Liver (tissue), 9 donors: ENCODE results near the gene WTIP. TPM values are rescaled to one million over a fixed set of nuclear protein-coding genes. Genes with fewer than 3 reads are reported as not detected.

Experiments
- DNase-seq: peaks from one replicate; pipeline ENCODE4 v3.0.0-alpha.2; 2017; ENCODE audit warnings: low spot score
- H3K27ac ChIP-seq, 2 donors: one replicate each; pipeline ENCODE4 v1.7.0; 2013; ENCODE audit warnings: inconsistent platforms in 2 of 2, low read length in 2 of 2, control low read depth in 1 of 2, low read depth in 1 of 2, mild to moderate bottlenecking in 1 of 2
- H3K27me3 ChIP-seq, 4 donors: one replicate each; pipeline versions ENCODE4 v1.6.1 to v1.7.0; 2013; ENCODE audit warnings: low read length in 3 of 4, inconsistent platforms in 1 of 4, mild to moderate bottlenecking in 1 of 4, moderate library complexity in 1 of 4; ENCODE audit not compliant: control insufficient read depth in 4 of 4, insufficient read depth in 4 of 4
- H3K36me3 ChIP-seq, 4 donors: one replicate each; pipeline versions ENCODE4 v1.6.1 to v1.7.0; 2013; ENCODE audit warnings: low read length in 3 of 4, mild to moderate bottlenecking in 3 of 4, low read depth in 1 of 4, moderate library complexity in 1 of 4; ENCODE audit not compliant: control insufficient read depth in 4 of 4, insufficient read depth in 3 of 4
- H3K4me1 ChIP-seq, 4 donors: one replicate each; pipeline versions ENCODE4 v1.6.1 to v1.7.0; 2013; ENCODE audit warnings: low read length in 3 of 4, mild to moderate bottlenecking in 3 of 4, moderate library complexity in 1 of 4; ENCODE audit not compliant: control insufficient read depth in 4 of 4, insufficient read depth in 4 of 4
- H3K4me3 ChIP-seq, 3 donors: one replicate each; pipeline versions ENCODE4 v1.6.1 to v1.7.0; 2013; ENCODE audit warnings: low read length in 3 of 3, control low read depth in 1 of 3, low read depth in 1 of 3, mild to moderate bottlenecking in 1 of 3
- H3K9ac ChIP-seq, 2 donors: one replicate each; pipeline ENCODE4 v1.7.0; 2013; ENCODE audit warnings: low read length in 2 of 2, mild to moderate bottlenecking in 2 of 2, moderate library complexity in 2 of 2, control low read depth in 1 of 2, low read depth in 1 of 2
- H3K9me3 ChIP-seq, 4 donors: one replicate each; pipeline versions ENCODE4 v1.6.1 to v1.7.0; 2013; ENCODE audit warnings: low read length in 3 of 4; ENCODE audit not compliant: control insufficient read depth in 4 of 4
- ATF3 ChIP-seq: IDR thresholded peaks from 2 replicates; pipeline ENCODE4 v1.6.1; 2016; ENCODE audit warnings: antibody characterized with exemption
- EGR1 ChIP-seq, 2 donors: IDR thresholded peaks; 2 replicates each; pipeline ENCODE4 v1.6.1; 2016 to 2018; ENCODE audit warnings: antibody characterized with exemption in 2 of 2, low read depth in 2 of 2
- FOXA1 ChIP-seq: IDR thresholded peaks from 2 replicates; pipeline ENCODE4 v1.6.1; 2016; ENCODE audit warnings: antibody characterized with exemption
- FOXA2 ChIP-seq: IDR thresholded peaks from 2 replicates; pipeline ENCODE4 v1.6.1; 2016; ENCODE audit warnings: antibody characterized with exemption
- HNF4A ChIP-seq, 2 donors: conservative IDR thresholded peaks; 2 replicates each; pipeline ENCODE4 v1.6.1; 2016; ENCODE audit warnings: antibody characterized with exemption in 2 of 2, mild to moderate bottlenecking in 2 of 2
- JUND ChIP-seq, 2 donors: IDR thresholded peaks; 2 replicates each; pipeline ENCODE4 v1.6.1; 2016; ENCODE audit warnings: antibody characterized with exemption in 2 of 2
- RXRA ChIP-seq, 2 donors: IDR thresholded peaks; 2 replicates each; pipeline ENCODE4 v1.6.1; 2017 to 2018; ENCODE audit warnings: antibody characterized with exemption in 2 of 2, mild to moderate bottlenecking in 1 of 2
- SP1 ChIP-seq: IDR thresholded peaks from 2 replicates; pipeline ENCODE4 v1.6.1; 2018; ENCODE audit warnings: antibody characterized with exemption, mild to moderate bottlenecking
- TAF1 ChIP-seq: conservative IDR thresholded peaks from 2 replicates; pipeline ENCODE4 v1.6.1; 2016; ENCODE audit warnings: antibody characterized with exemption, mild to moderate bottlenecking
- YY1 ChIP-seq: IDR thresholded peaks from 2 replicates; pipeline ENCODE4 v1.6.1; 2016; ENCODE audit warnings: antibody characterized with exemption, mild to moderate bottlenecking
- WGBS: extraction: QIAGEN DNeasy Blood & Tissue Kit; methylation state at CpG from one replicate; pipeline ENCODE4 v1.1.7; 2013; 5-methylcytosine and 5-hydroxymethylcytosine counted together
- polyA plus RNA-seq, 2 donors: library from polyadenylated mRNA; stranded (reverse) in 1 of 2; unstranded in 1 of 2; fragments of 200-250 nt in 1 of 2; fragments of >200 nt in 1 of 2; fragmentation: Nextera tagmentation in 1 of 2; extraction: Ambion mirVana in 1 of 2; gene quantifications; one replicate each; pipeline versions ENCODE4 v1.2.1 to v1.2.3, GENCODE V29; 2013 to 2015
- total RNA-seq, 2 donors: library from RNA; depleted of rRNA; stranded (reverse); fragments of >200 nt; gene quantifications; one replicate each; pipeline ENCODE4 v1.2.3, GENCODE V29; 2014
- TF ChIP-seq, protein P1 (sequence below): IDR thresholded peaks from 2 replicates; pipeline ENCODE4 v1.6.1; 2016; ENCODE audit warnings: antibody characterized with exemption
- TF ChIP-seq, protein P2 (sequence below): IDR thresholded peaks from 2 replicates; pipeline ENCODE4 v1.6.1; 2016; ENCODE audit warnings: antibody characterized with exemption
- donor health status: healthy.
- donor health status: healthy.
- donor health status: healthy.
- donor health status: healthy.
- donor health status: healthy.

The WTIP gene
- total and polyA plus RNA-seq, 4 donors = 0.08 to 2.7 (median 1.6) TPM

DNA sequence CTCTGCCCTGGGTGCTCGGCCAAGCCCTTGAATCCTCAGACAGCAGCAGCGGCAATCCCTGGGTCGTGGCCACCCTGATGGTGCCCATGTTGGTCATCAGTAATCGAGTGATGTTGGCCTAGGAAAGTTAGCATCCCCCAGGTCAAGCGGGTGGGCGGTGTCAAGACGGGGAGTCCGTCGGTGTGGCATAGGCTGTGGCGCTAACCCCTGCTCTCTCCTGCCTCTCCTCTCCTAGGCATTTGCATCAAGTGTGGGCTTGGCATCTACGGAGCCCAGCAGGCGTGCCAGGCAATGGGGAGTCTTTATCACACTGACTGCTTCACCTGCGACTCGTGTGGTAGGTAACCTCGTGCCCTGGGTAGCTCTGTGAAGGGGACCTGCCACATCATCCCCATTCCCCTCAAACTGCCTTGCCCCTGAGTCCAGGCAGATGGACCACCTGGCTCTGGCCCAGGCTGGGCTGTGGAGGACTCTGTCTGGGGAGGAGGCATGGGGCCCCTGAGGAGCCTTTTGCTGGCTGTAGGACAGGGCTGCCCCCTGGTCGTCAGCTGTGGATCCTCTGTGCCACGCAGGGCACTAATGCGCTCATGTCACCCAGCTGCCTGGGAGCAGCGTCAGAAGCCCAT is 8.7 kb downstream of the WTIP start:
- no peak overlapping the region for H3K27ac ChIP-seq
- peaks cover 0 to 2% (median under 1%) of the 10 kb centered on the region in 4 donors for H3K36me3 ChIP-seq
- 94% methylated on average over 19 of the region's 19 CpGs for WGBS
- TF ChIP-seq ATF3 (no peak), JUND (IDR thresholded peaks at IDR 0.05) (no peak), TAF1 (no peak), YY1 (no peak), HNF4A (conservative IDR thresholded peaks at IDR 0.05) (no peak), FOXA2 (no peak), SP1 (no peak), EGR1 (IDR thresholded peaks at IDR 0.05; ENCODE audit: low read depth in 2 of 2) (no peak), FOXA1 (no peak)
- H3K9me3 ChIP-seq = no peaks in the 10 kb centered on the region
- H3K27me3 ChIP-seq = no peaks in the 10 kb centered on the region
- H3K4me1 ChIP-seq = no peaks in the 10 kb centered on the region
- H3K4me3 ChIP-seq = no peak overlapping the region
- H3K9ac ChIP-seq = no peak overlapping the region
- DNase-seq = no peak

- 88% methylated on average over 25 of the region's 25 CpGs for WGBS
- Histone ChIP-seq H3K36me3 (peaks cover 0 to 1% (median 0%) of the 10 kb centered on the region in 4 donors), H3K4me1 (no peaks in the 10 kb centered on the region), H3K27me3 (no peaks in the 10 kb centered on the region), H3K9ac (no peak overlapping the region), H3K27ac (no peak overlapping the region), H3K4me3 (no peak overlapping the region), H3K9me3 (no peaks in the 10 kb centered on the region)
- TF ChIP-seq FOXA2 = no peak
- no peak for TF ChIP-seq YY1
- DNase-seq = no peak
Measured at GRCh38 chr19:34493038-34493648, 11.6 kb downstream of the WTIP start.

- Histone ChIP-seq H3K4me3 (no peak overlapping the region), H3K27ac (no peak overlapping the region), H3K9me3 (no peaks in the 10 kb centered on the region), H3K9ac (no peak overlapping the region), H3K4me1 (no peaks in the 10 kb centered on the region), H3K36me3 (peaks cover 0 to 1% (median 0%) of the 10 kb centered on the region in 4 donors), H3K27me3 (no peaks in the 10 kb centered on the region)
- TF ChIP-seq FOXA2 (no peak), HNF4A (conservative IDR thresholded peaks at IDR 0.05) (no peak), RXRA (IDR thresholded peaks at IDR 0.05) (no peak), YY1 (no peak), ATF3 (no peak), JUND (IDR thresholded peaks at IDR 0.05) (no peak)
- TF ChIP-seq, protein P1, sequence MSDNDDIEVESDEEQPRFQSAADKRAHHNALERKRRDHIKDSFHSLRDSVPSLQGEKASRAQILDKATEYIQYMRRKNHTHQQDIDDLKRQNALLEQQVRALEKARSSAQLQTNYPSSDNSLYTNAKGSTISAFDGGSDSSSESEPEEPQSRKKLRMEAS = no peak
- TF ChIP-seq, protein P2, sequence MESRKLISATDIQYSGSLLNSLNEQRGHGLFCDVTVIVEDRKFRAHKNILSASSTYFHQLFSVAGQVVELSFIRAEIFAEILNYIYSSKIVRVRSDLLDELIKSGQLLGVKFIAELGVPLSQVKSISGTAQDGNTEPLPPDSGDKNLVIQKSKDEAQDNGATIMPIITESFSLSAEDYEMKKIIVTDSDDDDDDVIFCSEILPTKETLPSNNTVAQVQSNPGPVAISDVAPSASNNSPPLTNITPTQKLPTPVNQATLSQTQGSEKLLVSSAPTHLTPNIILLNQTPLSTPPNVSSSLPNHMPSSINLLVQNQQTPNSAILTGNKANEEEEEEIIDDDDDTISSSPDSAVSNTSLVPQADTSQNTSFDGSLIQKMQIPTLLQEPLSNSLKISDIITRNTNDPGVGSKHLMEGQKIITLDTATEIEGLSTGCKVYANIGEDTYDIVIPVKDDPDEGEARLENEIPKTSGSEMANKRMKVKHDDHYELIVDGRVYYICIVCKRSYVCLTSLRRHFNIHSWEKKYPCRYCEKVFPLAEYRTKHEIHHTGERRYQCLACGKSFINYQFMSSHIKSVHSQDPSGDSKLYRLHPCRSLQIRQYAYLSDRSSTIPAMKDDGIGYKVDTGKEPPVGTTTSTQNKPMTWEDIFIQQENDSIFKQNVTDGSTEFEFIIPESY = no peak
- 95% methylated on average over 7 of the region's 7 CpGs for WGBS
- DNase-seq = no peak
Measured at GRCh38 chr19:34493649-34494044, 12.1 kb downstream of the WTIP start.
